Hepatocyte (in vitro differentiated cells): ENCODE measurements around the gene GAREM2. TPM values are rescaled to one million over a fixed set of nuclear protein-coding genes. Genes with fewer than 3 reads are reported as not detected.
A peak's percentile ranks its signal among the peaks of the same experiment; 100 is the strongest.

ENCODE experiments used
- DNase-seq: peaks from one replicate; pipeline ENCODE4 v3.0.0-alpha.2; 2016; ENCODE audit warnings: low spot score
- H2AFZ ChIP-seq: fragments of 200-600 bp; sonication (generic); 2 replicates; pipeline ENCODE4 v1.6.0; 2016; ENCODE audit warnings: antibody characterized with exemption, mild to moderate bottlenecking
- H3K27ac ChIP-seq: fragments of 200-600 bp; sonication (generic); 2 replicates; pipeline ENCODE4 v1.5.1; 2016; ENCODE audit warnings: mild to moderate bottlenecking
- H3K27me3 ChIP-seq: fragments of 200-600 bp; sonication (generic); 2 replicates; pipeline ENCODE4 v1.6.1; 2016
- H3K36me3 ChIP-seq: fragments of 200-600 bp; sonication (generic); replicated peaks from 2 replicates; pipeline ENCODE4 v1.5.1; 2016; ENCODE audit warnings: low read depth; ENCODE audit not compliant: insufficient read depth
- H3K4me1 ChIP-seq: fragments of 200-600 bp; sonication (generic); 2 replicates; pipeline ENCODE4 v1.5.1; 2016; ENCODE audit warnings: mild to moderate bottlenecking, moderate library complexity; ENCODE audit not compliant: insufficient read depth
- H3K4me2 ChIP-seq: fragments of 200-600 bp; sonication (generic); 2 replicates; pipeline ENCODE4 v1.6.0; 2016
- H3K4me3 ChIP-seq: fragments of 200-600 bp; sonication (generic); 2 replicates; pipeline ENCODE4 v1.5.1; 2016; ENCODE audit warnings: mild to moderate bottlenecking
- H3K79me2 ChIP-seq: fragments of 200-600 bp; sonication (generic); 2 replicates; pipeline ENCODE4 v1.6.0; 2017; ENCODE audit warnings: mild to moderate bottlenecking
- H3K9me2 ChIP-seq: fragments of 200-600 bp; sonication (generic); replicated peaks from 2 replicates; pipeline ENCODE4 v1.6.0; 2017; ENCODE audit warnings: mild to moderate bottlenecking; ENCODE audit not compliant: insufficient read depth
- H3K9me3 ChIP-seq: fragments of 200-600 bp; sonication (generic); 2 replicates; pipeline ENCODE4 v1.5.1; 2016; ENCODE audit warnings: low read depth, mild to moderate bottlenecking
- H4K20me1 ChIP-seq: fragments of 200-600 bp; sonication (generic); 2 replicates; pipeline ENCODE4 v1.6.0; 2016; ENCODE audit warnings: mild to moderate bottlenecking; ENCODE audit not compliant: insufficient read depth, poor library complexity, severe bottlenecking
- CTCF ChIP-seq: fragments of 200-600 bp; sonication (generic); IDR thresholded peaks from 2 replicates; pipeline ENCODE4 v1.5.1; 2016; ENCODE audit warnings: antibody characterized with exemption, mild to moderate bottlenecking; ENCODE audit not compliant: poor library complexity
- EZH2 ChIP-seq: fragments of 200-600 bp; sonication (generic); IDR thresholded peaks from 2 replicates; pipeline ENCODE4 v1.6.1; 2016; ENCODE audit warnings: antibody characterized with exemption, mild to moderate bottlenecking, borderline replicate concordance
- EZH2phosphoT487 ChIP-seq: fragments of 200-600 bp; sonication (generic); IDR thresholded peaks from one replicate; pipeline ENCODE4 v1.6.1; 2018; ENCODE audit warnings: antibody characterized with exemption, mild to moderate bottlenecking, low read depth, moderate library complexity; ENCODE audit not compliant: unreplicated experiment, severe bottlenecking
- WGBS: methylation state at CpG from one replicate; pipeline ENCODE4 v1.1.6; 2016; ENCODE audit warnings: low lambda C conversion rate; ENCODE audit errors: missing lambda C conversion rate; 5-methylcytosine and 5-hydroxymethylcytosine counted together
- polyA plus RNA-seq: library from polyadenylated mRNA; unstranded; fragments of >200 nt; fragmentation: Nextera tagmentation; extraction: Ambion mirVana; gene quantifications from 2 replicates; pipeline ENCODE4 v1.2.1, GENCODE V29; 2016
- total RNA-seq: library from RNA; depleted of rRNA; stranded (reverse); fragments of >200 nt; gene quantifications from 2 replicates; pipeline ENCODE4 v1.2.3, GENCODE V29; 2014

GAREM2 gene
- total and polyA plus RNA-seq, 2 experiments from 2014 or later, result 4.7 to 5.1 TPM

GRCh38 chr2:26178246-26178645 is 5.4 kb downstream of the GAREM2 start:
- DNase-seq, result no peak
- Histone ChIP-seq H3K27ac (no peak overlapping the region), H3K4me2 (peak overlapping the region; percentile 94), H3K9me3 (no peaks in the 10 kb centered on the region), H3K27me3 (peaks cover 12% of the 10 kb centered on the region), H2AFZ (peak overlapping the region; percentile 61), H3K9me2 (no peaks in the 10 kb centered on the region), H3K4me1 (peaks cover 9% of the 10 kb centered on the region), H3K36me3 (no peaks in the 10 kb centered on the region), H3K79me2 (no peaks in the 10 kb centered on the region), H4K20me1 (no peaks in the 10 kb centered on the region), H3K4me3 (no peak overlapping the region)
- 92% methylated on average over 3 of the region's 3 CpGs for WGBS
- TF ChIP-seq EZH2phosphoT487 (no peak), EZH2 (no peak), CTCF (no peak)

- no peaks in the 10 kb centered on the region for H3K79me2 ChIP-seq
- H3K36me3 ChIP-seq, result no peaks in the 10 kb centered on the region
- H3K27me3 ChIP-seq, result peaks cover 8% of the 10 kb centered on the region
- no peaks in the 10 kb centered on the region for H3K9me3 ChIP-seq
- no peak overlapping the region for H3K27ac ChIP-seq
- H2AFZ ChIP-seq, result peak overlapping the region; percentile 61
- DNase-seq, result peak; percentile 71
- no peaks in the 10 kb centered on the region for H4K20me1 ChIP-seq
- peak overlapping the region; percentile 94 for H3K4me2 ChIP-seq
- WGBS, result 18% methylated on average over 11 of the region's 48 CpGs
- peaks cover 9% of the 10 kb centered on the region for H3K4me1 ChIP-seq
- TF ChIP-seq EZH2phosphoT487 (no peak), EZH2 (no peak), CTCF (no peak)
- H3K4me3 ChIP-seq, result peak overlapping the region; percentile 52
- no peaks in the 10 kb centered on the region for H3K9me2 ChIP-seq
Observed at GRCh38 chr2:26178746-26179436, 6.0 kb downstream of the GAREM2 start.

GRCh38 chr2:26179446-26179913 is 6.6 kb downstream of the GAREM2 start:
- peak overlapping the region; percentile 52 for H3K4me3 ChIP-seq
- no peaks in the 10 kb centered on the region for H3K36me3 ChIP-seq
- no peak overlapping the region for H3K27ac ChIP-seq
- no peak for DNase-seq
- peak overlapping the region; percentile 94 for H3K4me2 ChIP-seq
- H4K20me1 ChIP-seq, result no peaks in the 10 kb centered on the region
- H3K27me3 ChIP-seq, result peaks cover 3% of the 10 kb centered on the region
- H3K4me1 ChIP-seq, result peaks cover 11% of the 10 kb centered on the region
- H3K9me2 ChIP-seq, result no peaks in the 10 kb centered on the region
- no peak for TF ChIP-seq CTCF
- TF ChIP-seq EZH2phosphoT487, result no peak
- no peak for TF ChIP-seq EZH2
- H2AFZ ChIP-seq, result peak overlapping the region; percentile 61
- no peaks in the 10 kb centered on the region for H3K9me3 ChIP-seq
- WGBS, result 41% methylated on average over 11 of the region's 12 CpGs
- no peaks in the 10 kb centered on the region for H3K79me2 ChIP-seq
